ENCODE results near the gene CDC42SE2. TPM values are rescaled to one million over a fixed set of nuclear protein-coding genes. Genes with fewer than 3 reads are reported as not detected.

Gene CDC42SE2
- total RNA-seq, 1 experiment from 2014 or later = 23.2 TPM

DNA sequence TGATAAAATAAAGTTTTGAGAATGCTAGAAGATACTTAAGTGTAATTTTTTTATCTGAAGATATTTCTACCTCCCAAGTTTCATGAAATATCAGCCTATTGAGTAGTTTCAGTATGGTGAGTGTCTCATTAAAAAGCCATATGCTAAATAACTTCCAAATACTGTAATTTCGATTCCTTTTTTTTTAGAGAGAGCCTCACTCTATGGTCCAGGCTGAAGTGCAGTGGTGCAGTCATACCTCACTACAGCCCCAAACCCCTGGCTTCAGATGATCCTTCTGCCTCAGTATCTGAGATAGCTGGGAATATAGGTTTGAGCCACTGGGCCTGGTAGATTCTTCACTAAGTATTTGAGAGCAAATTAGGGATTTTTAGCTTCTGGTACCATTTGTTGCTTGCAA lies 24.5 kb downstream of the CDC42SE2 start:
- Histone ChIP-seq H2BK120ac (ENCODE audit: low read depth, low read length, poor library complexity, severe bottlenecking) (no peak overlapping the region), H2AFZ (ENCODE audit: low read length) (no peak overlapping the region), H3K9ac (ENCODE audit: extremely low read depth, insufficient read length, low read length) (no peak overlapping the region), H3K9me3 (ENCODE audit: control insufficient read depth, low read depth, low read length) (no peaks in the 10 kb centered on the region), H2BK20ac (ENCODE audit: low read depth, low read length, poor library complexity, severe bottlenecking) (no peak overlapping the region), H2BK12ac (ENCODE audit: insufficient read length, low read depth, low read length) (no peak overlapping the region), H3T11ph (ENCODE audit: low read length) (no peak overlapping the region), H3K23ac (ENCODE audit: insufficient read length, low read depth, low read length) (no peak overlapping the region), H3K4me1 (ENCODE audit: insufficient read depth, low read length) (no peaks in the 10 kb centered on the region), H4K5ac (ENCODE audit: insufficient read length, low read depth, low read length) (no peak overlapping the region), H3K56ac (ENCODE audit: insufficient read length, low read depth, low read length) (no peak overlapping the region), H4K8ac (replicated peaks; ENCODE audit: insufficient read length, low read depth, low read length) (no peak overlapping the region), H4K20me1 (ENCODE audit: control insufficient read depth, insufficient read depth, insufficient read length) (no peaks in the 10 kb centered on the region), H3K27ac (ENCODE audit: insufficient read length, low read depth, low read length) (no peak overlapping the region), H3K79me2 (ENCODE audit: insufficient read depth, low read length) (peaks cover 3% of the 10 kb centered on the region; the same call in 1 of the 2 replicates), H2BK15ac (ENCODE audit: low read depth, low read length) (no peak overlapping the region), H3K79me1 (ENCODE audit: insufficient read depth, low read depth, low read length, poor library complexity, severe bottlenecking) (peaks cover 13% of the 10 kb centered on the region), H3K23me2 (ENCODE audit: insufficient read length, low read depth, low read length, poor library complexity, severe bottlenecking) (no peaks in the 10 kb centered on the region), H3K18ac (ENCODE audit: insufficient read length, low read depth, low read length) (no peak overlapping the region), H3K27me3 (ENCODE audit: insufficient read depth, low read length) (no peaks in the 10 kb centered on the region), H2AK5ac (ENCODE audit: insufficient read length, low read length) (no peak overlapping the region), H3K4me2 (ENCODE audit: insufficient read depth, insufficient read length, low read length) (no peak overlapping the region), H3K4ac (ENCODE audit: low read depth, low read length) (no peak overlapping the region), H3K14ac (ENCODE audit: insufficient read depth, low read length) (no peak overlapping the region), H4K91ac (ENCODE audit: insufficient read length, low read depth, low read length) (no peak overlapping the region), H2BK5ac (ENCODE audit: insufficient read length, low read length) (no peak overlapping the region)
- H3K36me3 Mint-ChIP-seq (ENCODE audit: insufficient read depth in 1 of 3, low read depth in 3 of 3) = no peaks in the 10 kb centered on the region
- H3K27me3 Mint-ChIP-seq (ENCODE audit: low read depth) = no peaks in the 10 kb centered on the region
- no CpG with 5 or more reads among the region's 1 CpG for WGBS (ENCODE audit: extremely low coverage, insufficient read length, low lambda C conversion rate)
- no peaks in the 10 kb centered on the region for H3K9me3 Mint-ChIP-seq
- TF ChIP-seq, protein P1, sequence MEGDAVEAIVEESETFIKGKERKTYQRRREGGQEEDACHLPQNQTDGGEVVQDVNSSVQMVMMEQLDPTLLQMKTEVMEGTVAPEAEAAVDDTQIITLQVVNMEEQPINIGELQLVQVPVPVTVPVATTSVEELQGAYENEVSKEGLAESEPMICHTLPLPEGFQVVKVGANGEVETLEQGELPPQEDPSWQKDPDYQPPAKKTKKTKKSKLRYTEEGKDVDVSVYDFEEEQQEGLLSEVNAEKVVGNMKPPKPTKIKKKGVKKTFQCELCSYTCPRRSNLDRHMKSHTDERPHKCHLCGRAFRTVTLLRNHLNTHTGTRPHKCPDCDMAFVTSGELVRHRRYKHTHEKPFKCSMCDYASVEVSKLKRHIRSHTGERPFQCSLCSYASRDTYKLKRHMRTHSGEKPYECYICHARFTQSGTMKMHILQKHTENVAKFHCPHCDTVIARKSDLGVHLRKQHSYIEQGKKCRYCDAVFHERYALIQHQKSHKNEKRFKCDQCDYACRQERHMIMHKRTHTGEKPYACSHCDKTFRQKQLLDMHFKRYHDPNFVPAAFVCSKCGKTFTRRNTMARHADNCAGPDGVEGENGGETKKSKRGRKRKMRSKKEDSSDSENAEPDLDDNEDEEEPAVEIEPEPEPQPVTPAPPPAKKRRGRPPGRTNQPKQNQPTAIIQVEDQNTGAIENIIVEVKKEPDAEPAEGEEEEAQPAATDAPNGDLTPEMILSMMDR (conservative IDR thresholded peaks at IDR 0.05) = no peak
- DNase-seq = no peak
- H3K27ac Mint-ChIP-seq = no peak overlapping the region
- no peak overlapping the region for H3K4me3 Mint-ChIP-seq
- peaks cover 2% of the 10 kb centered on the region in 2 experiments; a peak in 3 of 4 replicates for H3K4me1 Mint-ChIP-seq
